Mucosa of descending colon (tissue), 3 donors: Measurements from ENCODE around the gene TEAD1. TPM values are rescaled to one million over a fixed set of nuclear protein-coding genes. Genes with fewer than 3 reads are reported as not detected.

ENCODE experiments used
- ATAC-seq: fragments of 200-7000 bp; cut with Tn5 transposase; one replicate; pipeline ENCODE4 v1.9.1; 2020; ENCODE audit warnings: mild to moderate bottlenecking, moderate library complexity
- DNase-seq, 3 donors: peaks; one replicate each; pipeline ENCODE4 v3.0.0-alpha.2; 2020
- H3K36me3 ChIP-seq: fragments of 200-600 bp; one replicate; pipeline ENCODE4 v1.8.0; 2021; ENCODE audit warnings: low read depth, mild to moderate bottlenecking
- H3K4me1 ChIP-seq: fragments of 200-600 bp; one replicate; pipeline ENCODE4 v1.8.0; 2021; ENCODE audit warnings: low read depth, mild to moderate bottlenecking
- H3K4me3 ChIP-seq: fragments of 200-600 bp; one replicate; pipeline ENCODE4 v1.8.0; 2021; ENCODE audit warnings: mild to moderate bottlenecking
- H3K9me3 ChIP-seq: fragments of 200-600 bp; one replicate; pipeline ENCODE4 v1.8.0; 2021; ENCODE audit warnings: mild to moderate bottlenecking
- CTCF ChIP-seq: fragments of 200-600 bp; IDR thresholded peaks from one replicate; pipeline ENCODE4 v1.8.0; 2022; ENCODE audit warnings: antibody characterized with exemption, mild to moderate bottlenecking
- intact Hi-C, 2 donors: fragments of 100-400 bp; cut with DNase I in 1 of 2; cut with micrococcal nuclease in 1 of 2; formaldehyde crosslinking; loops; one replicate each; pipeline versions ENCODE4 v1.11.0 to v1.11.1; 2022; cut with DNase I, micrococcal nuclease
- total RNA-seq, 3 donors: library from RNA; stranded (reverse); fragmentation: NEBNext Ultra II Directional in 2 of 3; extraction: Animal tissue kit (Norgen Biotek cat#: 25700) in 2 of 3; gene quantifications; one replicate each; pipeline versions ENCODE4 v1.2.1 to v1.2.4, GENCODE V29; 2021 to 2023
- donor health status: DM: no; HTN: no; CAD: no; lungs with moderate emphysema.
- donor health status: DM: no; HTN: no; CAD: no.
- donor health status: DM: no; HTN: yes; CAD: no.

The TEAD1 gene
- total RNA-seq, 3 donors from 2014 or later = 33.2 to 196 (median 41.1) TPM

- no peak overlapping the region for H3K4me3 ChIP-seq
- DNase-seq = no peak
- no peak for TF ChIP-seq CTCF
- ATAC-seq = no peak
- H3K4me1 ChIP-seq = no peaks in the 10 kb centered on the region
- intact Hi-C loops = no loop called here
- no peaks in the 10 kb centered on the region for H3K9me3 ChIP-seq
- H3K36me3 ChIP-seq = no peaks in the 10 kb centered on the region
Measured at GRCh38 chr11:12815129-12815480, 140.9 kb downstream of the TEAD1 start.

GRCh38 chr11:12815931-12816494 is 141.8 kb downstream of the TEAD1 start:
- ATAC-seq = no peak
- intact Hi-C loops = no loop called here
- no peaks in the 10 kb centered on the region for H3K36me3 ChIP-seq
- DNase-seq = no peak
- no peak overlapping the region for H3K4me3 ChIP-seq
- H3K4me1 ChIP-seq = no peaks in the 10 kb centered on the region
- no peak for TF ChIP-seq CTCF
- H3K9me3 ChIP-seq = no peaks in the 10 kb centered on the region

- DNase-seq (no peak), ATAC-seq (no peak)
- no peaks in the 10 kb centered on the region for H3K36me3 ChIP-seq
- intact Hi-C loops = no loop called here
- TF ChIP-seq CTCF = no peak
- H3K9me3 ChIP-seq = no peaks in the 10 kb centered on the region
- no peaks in the 10 kb centered on the region for H3K4me1 ChIP-seq
- H3K4me3 ChIP-seq = no peak overlapping the region
Measured at GRCh38 chr11:12817681-12818332, 143.6 kb downstream of the TEAD1 start.

DNA sequence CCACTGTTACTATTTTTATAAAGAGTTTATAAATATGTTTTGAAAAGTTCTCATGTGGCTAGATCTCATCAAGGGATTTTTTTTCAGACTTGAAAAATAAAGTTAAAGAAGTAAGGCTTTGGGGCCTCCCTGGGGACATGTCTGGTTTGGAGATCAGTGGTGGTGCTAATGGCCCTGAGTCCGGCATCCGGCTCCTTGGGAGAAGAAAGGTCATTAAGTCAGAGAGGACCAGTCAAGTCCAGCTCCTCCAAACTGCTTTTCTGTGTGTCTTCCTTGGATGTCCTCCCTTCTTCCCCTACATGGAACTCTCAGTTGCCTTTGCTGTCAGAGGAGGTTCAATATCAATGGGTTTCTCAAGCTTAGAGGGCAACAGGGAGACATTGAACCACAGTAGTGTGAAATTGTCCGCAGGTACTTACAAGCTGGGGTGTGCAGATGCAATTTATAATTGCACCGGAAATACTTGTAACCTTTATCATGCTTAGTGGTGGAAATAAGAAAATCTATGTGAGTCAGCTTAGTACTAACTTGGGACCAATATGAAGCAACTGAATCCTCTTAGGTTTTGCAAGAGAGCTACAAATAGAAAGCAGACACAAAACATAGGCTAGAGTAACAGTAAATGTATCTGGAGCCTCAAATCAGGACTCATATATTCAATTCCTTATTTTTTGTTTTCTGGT is 144.3 kb downstream of the TEAD1 start:
- TF ChIP-seq CTCF = no peak
- intact Hi-C loops = no loop called here
- H3K36me3 ChIP-seq = no peaks in the 10 kb centered on the region
- H3K9me3 ChIP-seq = no peaks in the 10 kb centered on the region
- ATAC-seq (no peak), DNase-seq (no peak)
- H3K4me1 ChIP-seq = no peaks in the 10 kb centered on the region
- H3K4me3 ChIP-seq = no peak overlapping the region

GRCh38 chr11:12822392-12823022 is 148.3 kb downstream of the TEAD1 start:
- DNase-seq = no peak
- peaks cover 14% of the 10 kb centered on the region for H3K4me1 ChIP-seq
- TF ChIP-seq CTCF = no peak
- intact Hi-C loops = no loop called here
- no peak overlapping the region for H3K4me3 ChIP-seq
- no peak for ATAC-seq
- no peaks in the 10 kb centered on the region for H3K9me3 ChIP-seq
- no peaks in the 10 kb centered on the region for H3K36me3 ChIP-seq
